Right atrium auricular region (tissue), 2 donors: ENCODE results near the gene C1orf216. TPM values are rescaled to one million over a fixed set of nuclear protein-coding genes. Genes with fewer than 3 reads are reported as not detected.
"Not testable (repeated sequence)": the region's sequence is repeated elsewhere in the genome, so short reads cannot be mapped to it uniquely, and the experiment has no call there.

ENCODE experiments used
- DNase-seq: peaks from one replicate; pipeline ENCODE4 v3.0.0-alpha.2; 2019; ENCODE audit warnings: low spot score
- H3K27ac ChIP-seq, 2 donors: fragments of 200-600 bp; sonication (generic); 1 replicate in 1 of 2; 2 replicates in 1 of 2; pipeline ENCODE4 v1.5.1; 2016 to 2019
- H3K27me3 ChIP-seq, 2 donors: fragments of 200-600 bp; sonication (generic); one replicate each; pipeline versions ENCODE4 v1.5.1 to v1.6.0; 2017 to 2019
- H3K36me3 ChIP-seq: fragments of 200-600 bp; sonication (generic); one replicate; pipeline ENCODE4 v1.5.1; 2016
- H3K4me1 ChIP-seq, 2 donors: fragments of 200-600 bp; sonication (generic); one replicate each; pipeline versions ENCODE4 v1.5.1 to v1.6.0; 2017 to 2019
- H3K4me3 ChIP-seq, 2 donors: fragments of 200-600 bp; sonication (generic); 1 replicate in 1 of 2; 2 replicates in 1 of 2; pipeline ENCODE4 v1.5.1; 2017 to 2019; ENCODE audit warnings: mild to moderate bottlenecking in 1 of 2, moderate library complexity in 1 of 2
- H3K9me3 ChIP-seq, 2 donors: fragments of 200-600 bp; sonication (generic); one replicate each; pipeline ENCODE4 v1.5.1; 2019
- CTCF ChIP-seq, 2 donors: fragments of 200-600 bp; sonication (generic); IDR thresholded peaks; one replicate each; pipeline ENCODE4 v1.5.1; 2019; ENCODE audit warnings: antibody characterized with exemption in 2 of 2
- total RNA-seq, 2 donors: library from RNA; depleted of rRNA; stranded (reverse); fragments of >200 nt; gene quantifications; one replicate each; pipeline ENCODE4 v1.1.0, GENCODE V29; 2016

Gene C1orf216
- total RNA-seq, 2 donors from 2014 or later: 13.1 to 16.1 TPM

DNA sequence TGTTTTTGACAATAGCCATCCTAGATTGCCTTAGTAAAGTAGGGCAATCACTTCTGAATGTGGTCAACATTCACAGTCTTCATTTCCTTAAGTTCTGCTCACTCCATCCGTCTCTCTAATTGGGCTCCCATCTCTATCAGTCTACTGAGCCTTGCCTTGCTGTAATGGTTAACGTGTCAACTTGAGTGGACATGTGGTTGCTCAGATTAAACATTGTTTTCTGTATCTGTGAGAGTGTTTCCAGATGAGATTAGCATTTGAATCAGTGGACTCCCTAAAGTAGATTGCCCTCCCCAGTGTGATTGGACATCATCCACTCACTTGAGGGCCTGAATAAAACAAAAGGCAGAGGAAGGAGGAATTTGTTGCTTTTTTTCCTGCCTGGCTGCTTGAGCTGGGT lies 26.4 kb downstream of the C1orf216 start:
- Histone ChIP-seq H3K27me3 (no peaks in the 10 kb centered on the region), H3K4me3 (no peak overlapping the region)
- TF ChIP-seq CTCF (IDR thresholded peaks at IDR 0.05): no peak

GRCh38 chr1:35691571-35692220 lies 27.0 kb downstream of the C1orf216 start:
- no peak for DNase-seq
- Histone ChIP-seq H3K4me1 (no peaks in the 10 kb centered on the region), H3K36me3 (no peaks in the 10 kb centered on the region), H3K9me3 (no peaks in the 10 kb centered on the region), H3K27me3 (no peaks in the 10 kb centered on the region), H3K4me3 (no peak overlapping the region), H3K27ac (no peak overlapping the region)
- no peak for TF ChIP-seq CTCF (IDR thresholded peaks at IDR 0.05)

More for the DNA sequence above, 26.4 kb downstream of the C1orf216 start:
- Histone ChIP-seq H3K4me1 (no peaks in the 10 kb centered on the region), H3K9me3 (no peaks in the 10 kb centered on the region), H3K27ac (no peak overlapping the region), H3K36me3 (no peaks in the 10 kb centered on the region)
- DNase-seq: no peak

GRCh38 chr1:35691080-35691479 lies 27.6 kb downstream of the C1orf216 start:
- Histone ChIP-seq H3K27ac (no peak overlapping the region), H3K27me3 (no peaks in the 10 kb centered on the region), H3K4me3 (no peak overlapping the region), H3K4me1 (no peaks in the 10 kb centered on the region), H3K36me3 (no peaks in the 10 kb centered on the region), H3K9me3 (no peaks in the 10 kb centered on the region)
- no peak for TF ChIP-seq CTCF (IDR thresholded peaks at IDR 0.05)
- DNase-seq: no peak

DNA sequence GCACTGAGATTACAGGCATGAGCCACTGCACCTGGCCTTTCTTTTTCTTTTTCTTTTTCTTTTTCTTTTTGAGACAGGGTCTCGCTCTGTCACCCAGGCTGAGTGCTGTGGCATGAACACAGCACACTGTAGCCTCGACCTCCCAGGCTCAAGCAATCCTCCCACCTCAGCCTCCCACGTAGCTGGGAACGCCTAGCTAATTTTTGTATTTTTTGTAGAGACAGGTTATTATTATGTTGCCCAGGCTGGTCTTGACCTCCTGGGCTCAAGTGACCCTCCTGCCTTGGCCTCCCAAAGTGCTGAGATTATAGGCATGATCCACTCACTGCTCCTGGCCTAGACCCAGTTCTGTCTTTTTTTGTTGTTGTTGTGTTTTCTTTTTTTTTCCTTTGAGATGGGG lies 28.6 kb downstream of the C1orf216 start:
- not testable (repeated sequence) for H3K27ac ChIP-seq, H3K4me3 ChIP-seq, DNase-seq, H3K4me1 ChIP-seq, H3K9me3 ChIP-seq, H3K36me3 ChIP-seq, H3K27me3 ChIP-seq

DNA sequence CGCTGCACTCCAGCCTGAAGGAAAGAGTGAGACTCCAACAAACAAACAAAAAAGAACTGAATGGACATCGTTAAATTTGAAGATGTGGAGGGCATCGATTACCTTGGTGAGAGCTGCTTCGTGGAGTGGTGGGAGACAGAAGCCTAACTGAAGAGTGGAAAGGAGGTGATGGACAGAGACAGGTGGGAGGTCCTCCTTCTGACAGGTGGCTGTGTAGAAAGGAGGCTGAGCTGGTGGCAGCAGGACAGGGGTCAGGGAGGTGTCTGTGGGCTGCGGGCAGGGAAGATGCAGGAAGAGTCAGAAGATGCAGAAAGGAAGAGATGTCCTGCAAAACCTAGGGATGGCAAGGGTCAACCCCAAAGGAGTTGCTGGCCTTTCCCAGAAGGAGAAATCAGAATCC lies 30.5 kb downstream of the C1orf216 start:
- no peaks in the 10 kb centered on the region for H3K27me3 ChIP-seq

GRCh38 chr1:35683012-35683411 lies 35.7 kb downstream of the C1orf216 start:
- Histone ChIP-seq H3K9me3 (no peaks in the 10 kb centered on the region), H3K4me3 (no peak overlapping the region), H3K27ac (no peak overlapping the region), H3K4me1 (no peaks in the 10 kb centered on the region), H3K36me3 (no peaks in the 10 kb centered on the region), H3K27me3 (no peaks in the 10 kb centered on the region)
- TF ChIP-seq CTCF (IDR thresholded peaks at IDR 0.05): no peak
- DNase-seq: no peak

More for the DNA sequence above, 30.5 kb downstream of the C1orf216 start:
- Histone ChIP-seq H3K4me1 (no peaks in the 10 kb centered on the region), H3K9me3 (no peaks in the 10 kb centered on the region), H3K27ac (no peak overlapping the region), H3K4me3 (no peak overlapping the region), H3K36me3 (no peaks in the 10 kb centered on the region)
- DNase-seq: no peak
- no peak for TF ChIP-seq CTCF (IDR thresholded peaks at IDR 0.05)
